Common myeloid progenitor, CD34-positive (primary cell): ENCODE results near the gene TTLL4.

Source experiments
- CTCF ChIA-PET: fragments of 350-600 bp; sonication (Branson Sonifier 250); formaldehyde crosslinking; loops from one replicate; lab custom pipeline; 2021; ENCODE audit warnings: antibody characterized with exemption; lab: Charles Lee
- POLR2A ChIA-PET: fragments of 350-600 bp; sonication (Branson Sonifier 250); formaldehyde crosslinking; loops from one replicate; lab custom pipeline; 2021; ENCODE audit warnings: antibody characterized with exemption; lab: Charles Lee
- DNase-seq, 3 donors: peaks; one replicate each; pipeline versions ENCODE4 v3.0.0 to v3.0.0-alpha.2; 2013
- H3K27ac ChIP-seq, 2 experiments: 1 replicate in 1 of 2; 2 replicates in 1 of 2; pipeline ENCODE4 v1.7.0; 2013; ENCODE audit warnings: inconsistent platforms in 2 of 2, low read length in 2 of 2, mild to moderate bottlenecking in 2 of 2, low read depth in 1 of 2, moderate library complexity in 1 of 2; ENCODE audit not compliant: severe bottlenecking in 2 of 2, insufficient read depth in 1 of 2, poor library complexity in 1 of 2
- H3K27me3 ChIP-seq, 5 experiments: replicated peaks in 2 of 5; 1 replicate in 3 of 5; 2 replicates in 2 of 5; pipeline versions ENCODE4 v1.6.1 to v1.7.0; 2013; ENCODE audit warnings: low read length in 4 of 5, mild to moderate bottlenecking in 2 of 5, moderate library complexity in 2 of 5, inconsistent platforms in 1 of 5; ENCODE audit not compliant: insufficient read depth in 5 of 5, control insufficient read depth in 4 of 5
- H3K36me3 ChIP-seq, 4 experiments: 1 replicate in 2 of 4; 2 replicates in 2 of 4; pipeline versions ENCODE4 v1.6.1 to v1.7.0; 2013; ENCODE audit warnings: low read length in 3 of 4, control low read depth in 1 of 4, mild to moderate bottlenecking in 1 of 4; ENCODE audit not compliant: control insufficient read depth in 4 of 4, insufficient read depth in 4 of 4
- H3K4me1 ChIP-seq, 4 experiments: 1 replicate in 3 of 4; 2 replicates in 1 of 4; pipeline versions ENCODE4 v1.6.1 to v1.7.1; 2013; ENCODE audit warnings: low read length in 3 of 4, mild to moderate bottlenecking in 3 of 4, control low read depth in 1 of 4, inconsistent platforms in 1 of 4, moderate library complexity in 1 of 4; ENCODE audit not compliant: control insufficient read depth in 4 of 4, insufficient read depth in 4 of 4; ENCODE audit errors: control extremely low read depth in 1 of 4
- H3K4me3 ChIP-seq, 7 experiments: 1 replicate in 4 of 7; 2 replicates in 3 of 7; pipeline versions ENCODE4 v1.5.1 to v1.7.0; 2013; ENCODE audit warnings: mild to moderate bottlenecking in 7 of 7, low read length in 6 of 7, moderate library complexity in 6 of 7, inconsistent platforms in 2 of 7, low read depth in 2 of 7, control low read depth in 1 of 7; ENCODE audit not compliant: insufficient read depth in 4 of 7, control insufficient read depth in 1 of 7; ENCODE audit errors: extremely low read depth in 1 of 7
- H3K9me3 ChIP-seq, 5 experiments: 1 replicate in 4 of 5; 2 replicates in 1 of 5; pipeline versions ENCODE4 v1.6.1 to v1.7.1; 2013; ENCODE audit warnings: low read length in 4 of 5, mild to moderate bottlenecking in 2 of 5, inconsistent platforms in 1 of 5, low read depth in 1 of 5, moderate library complexity in 1 of 5; ENCODE audit not compliant: control insufficient read depth in 4 of 5, insufficient read depth in 2 of 5; ENCODE audit errors: control extremely low read depth in 1 of 5
- WGBS: methylation state at CpG from one replicate; pipeline ENCODE4 v1.1.5; 2013; ENCODE audit not compliant: insufficient coverage; 5-methylcytosine and 5-hydroxymethylcytosine counted together

The TTLL4 gene

GRCh38 chr2:218736531-218736930 is 25.9 kb downstream of the TTLL4 start:
- no peak overlapping the region for H3K27ac ChIP-seq
- peaks cover 8 to 47% (median 22%) of the 10 kb centered on the region in 4 experiments for H3K36me3 ChIP-seq
- WGBS: 100% methylated on average over 1 of the region's 2 CpGs
- ChIA-PET CTCF (interaction anchor here (0.8 to 1.1 kb wide), 2 partner anchors 13 to 14 kb away, joined by 3 to 4 read pairs; no protein-coding TSS in a partner anchor), POLR2A (interaction anchor here (0.5 kb wide), 1 partner anchor 15 kb away, joined by 3 read pairs; no protein-coding TSS in a partner anchor)
- peaks cover 2 to 13% (median 4%) of the 10 kb centered on the region in 4 experiments for H3K4me1 ChIP-seq
- no peaks in the 10 kb centered on the region for H3K27me3 ChIP-seq
- no peak for DNase-seq
- H3K4me3 ChIP-seq: no peak overlapping the region
- no peaks in the 10 kb centered on the region for H3K9me3 ChIP-seq

GRCh38 chr2:218743068-218743467 is 32.4 kb downstream of the TTLL4 start:
- ChIA-PET CTCF (interaction anchor here (0.7 kb wide), 1 partner anchor 758 kb away, joined by 3 read pairs; no protein-coding TSS in a partner anchor), POLR2A (no interaction called here)
- H3K27me3 ChIP-seq: no peaks in the 10 kb centered on the region
- H3K4me1 ChIP-seq: peaks cover 0 to 5% (median 1%) of the 10 kb centered on the region in 4 experiments
- no peak overlapping the region for H3K4me3 ChIP-seq
- no peak overlapping the region for H3K27ac ChIP-seq
- no peaks in the 10 kb centered on the region for H3K9me3 ChIP-seq
- no peak for DNase-seq
- 82% methylated on average over 3 of the region's 6 CpGs for WGBS
- peaks cover 21 to 64% (median 45%) of the 10 kb centered on the region in 4 experiments for H3K36me3 ChIP-seq

- ChIA-PET CTCF (interaction anchor here (1.2 kb wide), 1 partner anchor 154 kb away, joined by 3 read pairs; no protein-coding TSS in a partner anchor), POLR2A (no interaction called here)
- no peak for DNase-seq
- WGBS: 80% methylated on average over 1 of the region's 3 CpGs
- H3K36me3 ChIP-seq: peaks cover 20 to 60% (median 40%) of the 10 kb centered on the region in 4 experiments
- no peaks in the 10 kb centered on the region for H3K27me3 ChIP-seq
- H3K4me3 ChIP-seq: no peak overlapping the region
- no peaks in the 10 kb centered on the region for H3K9me3 ChIP-seq
- H3K4me1 ChIP-seq: peaks cover 0 to 5% (median 1%) of the 10 kb centered on the region in 4 experiments
- H3K27ac ChIP-seq: no peak overlapping the region
Observed at GRCh38 chr2:218744615-218745014, 34.0 kb downstream of the TTLL4 start.

GRCh38 chr2:218745160-218745558 is 34.5 kb downstream of the TTLL4 start:
- Histone ChIP-seq H3K27me3 (no peaks in the 10 kb centered on the region), H3K27ac (no peak overlapping the region), H3K36me3 (peaks cover 19 to 60% (median 42%) of the 10 kb centered on the region in 4 experiments), H3K9me3 (no peaks in the 10 kb centered on the region), H3K4me3 (no peak overlapping the region), H3K4me1 (peaks cover 0 to 5% (median 1%) of the 10 kb centered on the region in 4 experiments)
- CTCF ChIA-PET: interaction anchor here (1.2 kb wide), 1 partner anchor 154 kb away, joined by 3 read pairs; no protein-coding TSS in a partner anchor
- POLR2A ChIA-PET: no interaction called here
- peak in 1 of 3 donors; percentile 34 for DNase-seq
- WGBS: 72% methylated on average over 4 of the region's 5 CpGs

GRCh38 chr2:218745559-218746469 is 35.2 kb downstream of the TTLL4 start:
- H3K36me3 ChIP-seq: peaks cover 20 to 62% (median 46%) of the 10 kb centered on the region in 4 experiments
- no peaks in the 10 kb centered on the region for H3K9me3 ChIP-seq
- H3K4me3 ChIP-seq: no peak overlapping the region
- no peak for DNase-seq
- peaks cover 0 to 5% (median 1%) of the 10 kb centered on the region in 4 experiments for H3K4me1 ChIP-seq
- no peaks in the 10 kb centered on the region for H3K27me3 ChIP-seq
- ChIA-PET POLR2A (no interaction called here), CTCF (no interaction called here)
- WGBS: 100% methylated on average over 8 of the region's 10 CpGs
- H3K27ac ChIP-seq: no peak overlapping the region

- CTCF ChIA-PET: no interaction called here
- no peak overlapping the region for H3K27ac ChIP-seq
- H3K4me1 ChIP-seq: peaks cover 0 to 5% (median 1%) of the 10 kb centered on the region in 4 experiments
- POLR2A ChIA-PET: interaction anchor here (0.7 kb wide), 1 partner anchor 95 kb away, joined by 3 read pairs; no protein-coding TSS in a partner anchor
- peaks cover 19 to 63% (median 47%) of the 10 kb centered on the region in 4 experiments for H3K36me3 ChIP-seq
- no peak for DNase-seq
- no peaks in the 10 kb centered on the region for H3K9me3 ChIP-seq
- no peak overlapping the region for H3K4me3 ChIP-seq
- no peaks in the 10 kb centered on the region for H3K27me3 ChIP-seq
- WGBS: no CpG with 5 or more reads among the region's 1 CpG
Observed at GRCh38 chr2:218746470-218746795, 35.8 kb downstream of the TTLL4 start.

GRCh38 chr2:218746960-218747359 is 36.3 kb downstream of the TTLL4 start:
- 98% methylated on average over 10 of the region's 10 CpGs for WGBS
- Histone ChIP-seq H3K36me3 (peaks cover 19 to 65% (median 47%) of the 10 kb centered on the region in 4 experiments), H3K4me3 (no peak overlapping the region), H3K27me3 (no peaks in the 10 kb centered on the region), H3K9me3 (no peaks in the 10 kb centered on the region), H3K27ac (no peak overlapping the region), H3K4me1 (peaks cover 0 to 5% (median 1%) of the 10 kb centered on the region in 4 experiments)
- no peak for DNase-seq
- ChIA-PET CTCF (no interaction called here), POLR2A (interaction anchor here (0.7 kb wide), 1 partner anchor 94 kb away, joined by 3 read pairs; no protein-coding TSS in a partner anchor)
